GM18511 (cell line): ENCODE data around the gene MRAP2.
A peak's percentile ranks its signal among the peaks of the same experiment; 100 is the strongest.

ENCODE experiments used
- ATAC-seq: cut with Tn5 transposase; IDR thresholded peaks from one replicate; pipeline ENCODE4 v1.9.1; 2021; ENCODE audit warnings: mild to moderate bottlenecking, moderate library complexity; ENCODE audit not compliant: unreplicated experiment

The MRAP2 gene

GRCh38 chr6:84033523-84034451, at the start of gene MRAP2:
MRAP2 (plus strand) TSS chr6:84033772; CDS start chr6:84055319, 21,547 bp downstream.
- peak; percentile 49 for ATAC-seq

- ATAC-seq, result no peak
Observed at GRCh38 chr6:83984411-83984810, 49.2 kb upstream of the MRAP2 start.

GRCh38 chr6:83985308-83985713, 48.3 kb upstream of the MRAP2 start:
- ATAC-seq, result no peak

- ATAC-seq, result no peak
Observed at GRCh38 chr6:83985715-83986114, 47.9 kb upstream of the MRAP2 start.

- ATAC-seq, result no peak
Observed at GRCh38 chr6:83998021-83998584, 35.5 kb upstream of the MRAP2 start.

GRCh38 chr6:84001119-84001518, 32.5 kb upstream of the MRAP2 start:
- ATAC-seq, result no peak

GRCh38 chr6:84002226-84002625, 31.3 kb upstream of the MRAP2 start:
- ATAC-seq, result no peak

GRCh38 chr6:84003131-84003530, 30.4 kb upstream of the MRAP2 start:
- no peak for ATAC-seq

- no peak for ATAC-seq
Observed at GRCh38 chr6:84003654-84004053, 29.9 kb upstream of the MRAP2 start.

GRCh38 chr6:84007871-84008270, 25.7 kb upstream of the MRAP2 start:
- no peak for ATAC-seq

- ATAC-seq, result no peak
Observed at GRCh38 chr6:84013354-84013753, 20.2 kb upstream of the MRAP2 start.

- ATAC-seq, result no peak
Observed at GRCh38 chr6:84013931-84014330, 19.6 kb upstream of the MRAP2 start.

- no peak for ATAC-seq
Observed at GRCh38 chr6:84016029-84016428, 17.5 kb upstream of the MRAP2 start.

- no peak for ATAC-seq
Observed at GRCh38 chr6:84017709-84018452, 15.7 kb upstream of the MRAP2 start.

GRCh38 chr6:84018453-84019061, 15.0 kb upstream of the MRAP2 start:
- no peak for ATAC-seq

- ATAC-seq, result no peak
Observed at GRCh38 chr6:84019141-84019841, 14.3 kb upstream of the MRAP2 start.

- no peak for ATAC-seq
Observed at GRCh38 chr6:84019842-84020211, 13.7 kb upstream of the MRAP2 start.

- ATAC-seq, result no peak
Observed at GRCh38 chr6:84021625-84022024, 11.9 kb upstream of the MRAP2 start.

GRCh38 chr6:84026721-84027164, 6.8 kb upstream of the MRAP2 start:
- no peak for ATAC-seq

GRCh38 chr6:84027340-84028181, 6.0 kb upstream of the MRAP2 start:
- no peak for ATAC-seq
